DND-41 (cell line): Measurements from ENCODE around the gene PRR5.

ENCODE experiments used
- ATAC-seq: fragments of 200-7000 bp; cut with Tn5 transposase; 3 replicates; pipeline ENCODE4 v1.9.1; 2021; ENCODE audit warnings: low read depth; ENCODE audit not compliant: insufficient read depth
- DNase-seq: peaks from one replicate; pipeline ENCODE4 v3.0.0-alpha.2; 2020
- H2AFZ ChIP-seq: 2 replicates; pipeline ENCODE4 v1.6.0; 2012; ENCODE audit warnings: low read depth, low read length
- H3K27ac ChIP-seq: 2 replicates; pipeline ENCODE4 v1.5.1; 2012; ENCODE audit warnings: low read length, inconsistent platforms
- H3K27me3 ChIP-seq: fragments of 200-600 bp; sonication (generic); 2 replicates; pipeline ENCODE4 v1.6.0; 2012; ENCODE audit warnings: low read length, mild to moderate bottlenecking, inconsistent platforms; ENCODE audit not compliant: insufficient read depth, poor library complexity
- H3K36me3 ChIP-seq: 2 replicates; pipeline ENCODE4 v1.5.1; 2012; ENCODE audit warnings: low read length, inconsistent platforms; ENCODE audit not compliant: insufficient read depth
- H3K4me1 ChIP-seq: 2 replicates; pipeline ENCODE4 v1.5.1; 2012; ENCODE audit warnings: mild to moderate bottlenecking, low read length; ENCODE audit not compliant: insufficient read depth
- H3K4me2 ChIP-seq: 2 replicates; pipeline ENCODE4 v1.6.0; 2012; ENCODE audit warnings: mild to moderate bottlenecking, moderate library complexity, low read length, inconsistent platforms; ENCODE audit not compliant: insufficient read depth
- H3K4me3 ChIP-seq, 2 experiments: fragments of 200-600 bp in 1 of 2; shearing (Covaris generic) in 1 of 2; 2 replicates each; pipeline ENCODE4 v1.5.1; 2012 to 2016; ENCODE audit warnings: inconsistent platforms in 2 of 2, low read length in 2 of 2, mild to moderate bottlenecking in 2 of 2, low read depth in 1 of 2, moderate library complexity in 1 of 2
- H3K79me2 ChIP-seq: 2 replicates; pipeline ENCODE4 v1.6.0; 2012; ENCODE audit warnings: low read length, inconsistent platforms; ENCODE audit not compliant: insufficient read depth
- H3K9ac ChIP-seq: 2 replicates; pipeline ENCODE4 v1.6.0; 2012; ENCODE audit warnings: low read depth, mild to moderate bottlenecking, inconsistent platforms, low read length, moderate library complexity
- H3K9me3 ChIP-seq: 2 replicates; pipeline ENCODE4 v1.5.1; 2012; ENCODE audit warnings: low read length, moderate library complexity, mild to moderate bottlenecking, inconsistent platforms; ENCODE audit not compliant: insufficient read depth, severe bottlenecking
- H4K20me1 ChIP-seq: 2 replicates; pipeline ENCODE4 v1.6.0; 2012; ENCODE audit warnings: low read length; ENCODE audit not compliant: insufficient read depth
- CTCF ChIP-seq: IDR thresholded peaks from 2 replicates; pipeline ENCODE4 v1.5.1; 2012; ENCODE audit warnings: borderline replicate concordance, low read length, moderate library complexity, mild to moderate bottlenecking; ENCODE audit not compliant: poor library complexity, severe bottlenecking; ENCODE audit errors: extremely low read depth
- EZH2 ChIP-seq: IDR thresholded peaks from 3 replicates; pipeline ENCODE4 v1.6.1; 2012; ENCODE audit warnings: borderline replicate concordance, low read depth, mild to moderate bottlenecking, moderate library complexity, low read length, inconsistent platforms; ENCODE audit not compliant: severe bottlenecking

Gene PRR5

GRCh38 chr22:44704159-44705021, 2.4 kb downstream of the PRR5 start:
- ATAC-seq: no peak

GRCh38 chr22:44705022-44705297, 3.0 kb downstream of the PRR5 start:
- no peak for TF ChIP-seq CTCF
- no peak for TF ChIP-seq EZH2
- peaks cover 21% of the 10 kb centered on the region for H3K4me1 ChIP-seq
- no peak for ATAC-seq
- no peaks in the 10 kb centered on the region for H3K79me2 ChIP-seq
- peaks cover 25% of the 10 kb centered on the region for H3K27me3 ChIP-seq
- no peak overlapping the region for H2AFZ ChIP-seq
- no peak overlapping the region for H3K27ac ChIP-seq
- no peak for DNase-seq
- H3K36me3 ChIP-seq: no peaks in the 10 kb centered on the region
- no peak overlapping the region for H3K9ac ChIP-seq
- no peak overlapping the region for H3K4me3 ChIP-seq
- no peak overlapping the region for H3K4me2 ChIP-seq
- no peaks in the 10 kb centered on the region for H3K9me3 ChIP-seq
- peaks cover 41% of the 10 kb centered on the region for H4K20me1 ChIP-seq

More at GRCh38 chr22:44704159-44705021, 2.4 kb downstream of the PRR5 start:
- TF ChIP-seq CTCF: no peak
- no peak for TF ChIP-seq EZH2
- no peak overlapping the region for H3K27ac ChIP-seq
- peaks cover 25% of the 10 kb centered on the region for H3K27me3 ChIP-seq
- no peak overlapping the region for H3K4me3 ChIP-seq
- H3K79me2 ChIP-seq: no peaks in the 10 kb centered on the region
- no peaks in the 10 kb centered on the region for H3K9me3 ChIP-seq
- DNase-seq: no peak
- peaks cover 41% of the 10 kb centered on the region for H4K20me1 ChIP-seq
- peaks cover 21% of the 10 kb centered on the region for H3K4me1 ChIP-seq
- no peaks in the 10 kb centered on the region for H3K36me3 ChIP-seq
- no peak overlapping the region for H3K9ac ChIP-seq
- H2AFZ ChIP-seq: no peak overlapping the region
- H3K4me2 ChIP-seq: no peak overlapping the region

GRCh38 chr22:44706488-44706887, 4.5 kb downstream of the PRR5 start:
- no peak overlapping the region for H3K4me2 ChIP-seq

More at GRCh38 chr22:44706488-44706887, 4.5 kb downstream of the PRR5 start:
- H3K79me2 ChIP-seq: no peaks in the 10 kb centered on the region
- peaks cover 19% of the 10 kb centered on the region for H3K4me1 ChIP-seq
- H3K27ac ChIP-seq: no peak overlapping the region
- H3K9me3 ChIP-seq: no peaks in the 10 kb centered on the region
- no peak overlapping the region for H3K4me3 ChIP-seq
- no peaks in the 10 kb centered on the region for H3K36me3 ChIP-seq
- no peak overlapping the region for H2AFZ ChIP-seq
- peaks cover 25% of the 10 kb centered on the region for H3K27me3 ChIP-seq
- H3K9ac ChIP-seq: no peak overlapping the region
- no peak for ATAC-seq
- DNase-seq: no peak
- H4K20me1 ChIP-seq: peaks cover 44% of the 10 kb centered on the region
- no peak for TF ChIP-seq EZH2
- TF ChIP-seq CTCF: no peak
